ENCODE results near the gene LRMDA.
A peak's percentile ranks its signal among the peaks of the same experiment; 100 is the strongest.

LRMDA gene

GRCh38 chr10:75542084-75542483 lies 110.7 kb downstream of the LRMDA start:
- no peak for DNase-seq (ENCODE audit: low read depth)

- peak; percentile 32 for DNase-seq (ENCODE audit: low read depth)
Observed at GRCh38 chr10:75542906-75543305, 111.5 kb downstream of the LRMDA start.

GRCh38 chr10:75544386-75544785 lies 113.0 kb downstream of the LRMDA start:
- no peak for DNase-seq (ENCODE audit: low read depth)

GRCh38 chr10:75544993-75545706 lies 113.7 kb downstream of the LRMDA start:
- peak; percentile 7 for DNase-seq (ENCODE audit: low read depth)

- DNase-seq (ENCODE audit: low read depth): no peak
Observed at GRCh38 chr10:75546004-75546403, 114.6 kb downstream of the LRMDA start.

GRCh38 chr10:75547391-75548298 lies 116.2 kb downstream of the LRMDA start:
- peak; percentile 76 for DNase-seq (ENCODE audit: low read depth)

- DNase-seq (ENCODE audit: low read depth): no peak
Observed at GRCh38 chr10:75548356-75548755, 116.9 kb downstream of the LRMDA start.

- DNase-seq (ENCODE audit: low read depth): no peak
Observed at GRCh38 chr10:75550191-75550590, 118.8 kb downstream of the LRMDA start.

- no peak for DNase-seq (ENCODE audit: low read depth)
Observed at GRCh38 chr10:75552171-75552570, 120.7 kb downstream of the LRMDA start.

- no peak for DNase-seq (ENCODE audit: low read depth)
Observed at GRCh38 chr10:75553550-75553949, 122.1 kb downstream of the LRMDA start.

GRCh38 chr10:75555323-75555722 lies 123.9 kb downstream of the LRMDA start:
- DNase-seq (ENCODE audit: low read depth): no peak

GRCh38 chr10:75556320-75556719 lies 124.9 kb downstream of the LRMDA start:
- DNase-seq (ENCODE audit: low read depth): no peak

GRCh38 chr10:75565286-75566251 lies 134.1 kb downstream of the LRMDA start:
- DNase-seq (ENCODE audit: low read depth): no peak

- no peak for DNase-seq (ENCODE audit: low read depth)
Observed at GRCh38 chr10:75568450-75569130, 137.2 kb downstream of the LRMDA start.

- DNase-seq (ENCODE audit: low read depth): no peak
Observed at GRCh38 chr10:75569506-75569905, 138.1 kb downstream of the LRMDA start.

- DNase-seq (ENCODE audit: low read depth): no peak
Observed at GRCh38 chr10:75572478-75572877, 141.1 kb downstream of the LRMDA start.

- no peak for DNase-seq (ENCODE audit: low read depth)
Observed at GRCh38 chr10:75575940-75576339, 144.5 kb downstream of the LRMDA start.

GRCh38 chr10:75582102-75582501 lies 150.7 kb downstream of the LRMDA start:
- DNase-seq (ENCODE audit: low read depth): no peak

- no peak for DNase-seq (ENCODE audit: low read depth)
Observed at GRCh38 chr10:75585294-75585693, 153.9 kb downstream of the LRMDA start.

GRCh38 chr10:75586814-75587213 lies 155.4 kb downstream of the LRMDA start:
- no peak for DNase-seq (ENCODE audit: low read depth)

GRCh38 chr10:75588031-75588430 lies 156.6 kb downstream of the LRMDA start:
- DNase-seq (ENCODE audit: low read depth): no peak
